NCI-H1417 (cell line): ENCODE data around the gene GRAPL.
"Not testable (repeated sequence)": the region's sequence is repeated elsewhere in the genome, so short reads cannot be mapped to it uniquely, and the experiment has no call there.

ENCODE experiments used
- DNase-seq, 3 experiments: peaks; one replicate each; lab custom pipeline; 2025; lab: John Stamatoyannopoulos, UW

Gene GRAPL

GRCh38 chr17:19127148-19127980 lies at the start of gene GRAPL:
GRAPL (plus strand) TSS chr17:19127589; CDS start chr17:19127620, 31 bp downstream.
- not testable (repeated sequence) for DNase-seq

GRCh38 chr17:19088804-19089685 lies 38.3 kb upstream of the GRAPL start:
- DNase-seq, result not testable (repeated sequence)

DNA sequence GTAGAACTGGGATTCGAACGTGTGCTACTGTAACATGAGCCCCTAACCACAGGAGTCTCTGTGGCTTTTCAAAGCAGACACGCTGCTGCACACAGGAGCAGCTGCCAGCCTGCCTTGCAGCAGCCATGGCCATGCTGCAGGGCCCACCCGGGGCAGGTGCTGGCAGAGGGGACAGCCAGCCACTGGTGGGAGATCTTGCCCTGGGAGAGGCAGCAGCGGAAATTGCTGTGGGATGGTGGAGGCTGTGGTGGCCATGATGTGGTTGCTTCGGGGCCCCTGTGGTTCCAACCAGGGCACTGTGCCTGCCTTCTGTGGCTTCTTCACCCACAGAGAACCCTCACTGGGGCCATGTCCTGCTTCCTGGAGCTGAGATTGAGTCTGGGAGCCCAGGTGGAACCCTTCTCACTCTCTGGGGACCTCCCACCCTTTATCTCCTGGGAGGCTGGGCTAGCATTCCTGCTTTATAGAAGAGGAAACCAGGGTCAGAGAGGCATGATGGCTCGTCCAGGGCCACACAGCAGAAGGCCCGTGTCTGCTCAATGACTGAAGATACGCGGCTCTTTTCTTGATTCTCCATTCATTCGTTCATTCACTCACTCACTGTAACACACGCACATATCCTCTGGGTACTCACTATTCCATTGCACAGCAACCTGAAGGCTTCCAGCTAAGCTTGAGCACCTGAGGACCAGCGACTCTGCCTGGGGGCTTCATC lies 37.2 kb upstream of the GRAPL start:
- not testable (repeated sequence) for DNase-seq

DNA sequence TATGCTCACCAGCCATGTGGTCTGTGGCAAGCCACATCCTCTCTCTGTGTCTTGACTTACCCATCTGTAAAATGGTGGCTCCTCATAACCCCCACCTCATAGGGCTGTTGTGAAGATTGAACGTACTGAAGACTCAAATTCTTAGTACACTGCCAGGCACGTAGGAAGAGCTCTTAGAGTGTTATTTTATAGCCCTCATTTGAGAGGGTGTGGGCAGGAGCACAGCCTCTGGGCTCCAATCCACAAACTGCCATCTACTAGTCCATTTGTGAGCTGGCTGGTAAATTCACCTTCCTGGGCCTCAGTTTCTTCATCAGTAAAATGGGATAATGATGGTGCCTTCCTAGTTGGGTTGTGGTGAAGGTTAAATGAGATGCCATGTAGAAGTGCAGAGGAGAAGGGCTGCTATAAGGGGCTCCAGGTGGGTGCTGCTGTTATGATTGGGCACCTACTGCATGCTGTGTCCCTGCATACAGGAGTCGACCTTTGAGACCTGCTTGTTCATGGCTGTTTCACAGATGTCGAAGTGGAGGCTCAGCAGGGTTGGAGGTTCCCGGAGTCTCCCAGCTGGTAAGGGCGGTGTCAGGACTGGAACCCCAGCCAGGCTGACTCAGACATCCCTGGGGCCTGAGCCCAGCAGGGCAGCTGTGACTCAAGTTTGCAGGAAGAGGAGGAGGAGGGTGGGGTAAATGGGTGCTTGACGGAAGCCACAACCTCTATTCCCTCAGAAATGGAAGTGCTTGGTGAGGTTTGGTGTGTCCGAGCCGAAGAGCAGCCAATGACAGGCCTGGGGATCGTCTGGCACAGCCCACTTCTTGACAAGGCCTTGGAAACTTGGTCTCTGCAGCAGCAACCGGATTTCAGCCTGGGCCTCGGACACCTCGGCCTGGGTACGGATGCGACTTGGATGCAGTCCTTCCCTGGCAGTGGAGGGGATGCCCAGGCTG lies 34.4 kb upstream of the GRAPL start:
- DNase-seq, result not testable (repeated sequence)

- not testable (repeated sequence) for DNase-seq
These were observed 33.5 kb upstream of the GRAPL start for GRCh38 chr17:19093684-19094438.

DNA sequence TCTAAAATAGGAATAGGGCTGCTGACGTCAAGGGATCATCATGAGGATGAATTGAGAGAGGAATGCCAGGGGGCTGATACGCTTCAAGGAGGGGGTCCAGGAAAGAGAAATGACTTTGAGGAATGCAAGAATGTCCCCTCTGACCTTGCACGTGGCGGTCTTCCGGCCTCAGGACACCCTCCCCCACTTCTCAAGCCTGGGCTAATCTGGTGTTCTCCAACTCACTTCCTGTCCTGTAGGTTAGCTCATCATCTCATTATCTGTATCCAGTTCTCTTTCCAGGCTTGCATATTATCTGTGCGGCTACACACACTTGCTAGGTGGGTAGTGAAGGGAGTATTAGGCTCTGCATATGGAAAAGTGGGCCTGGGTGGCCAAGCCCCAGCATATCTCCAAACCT lies 18.9 kb upstream of the GRAPL start:
- DNase-seq, result not testable (repeated sequence)

DNA sequence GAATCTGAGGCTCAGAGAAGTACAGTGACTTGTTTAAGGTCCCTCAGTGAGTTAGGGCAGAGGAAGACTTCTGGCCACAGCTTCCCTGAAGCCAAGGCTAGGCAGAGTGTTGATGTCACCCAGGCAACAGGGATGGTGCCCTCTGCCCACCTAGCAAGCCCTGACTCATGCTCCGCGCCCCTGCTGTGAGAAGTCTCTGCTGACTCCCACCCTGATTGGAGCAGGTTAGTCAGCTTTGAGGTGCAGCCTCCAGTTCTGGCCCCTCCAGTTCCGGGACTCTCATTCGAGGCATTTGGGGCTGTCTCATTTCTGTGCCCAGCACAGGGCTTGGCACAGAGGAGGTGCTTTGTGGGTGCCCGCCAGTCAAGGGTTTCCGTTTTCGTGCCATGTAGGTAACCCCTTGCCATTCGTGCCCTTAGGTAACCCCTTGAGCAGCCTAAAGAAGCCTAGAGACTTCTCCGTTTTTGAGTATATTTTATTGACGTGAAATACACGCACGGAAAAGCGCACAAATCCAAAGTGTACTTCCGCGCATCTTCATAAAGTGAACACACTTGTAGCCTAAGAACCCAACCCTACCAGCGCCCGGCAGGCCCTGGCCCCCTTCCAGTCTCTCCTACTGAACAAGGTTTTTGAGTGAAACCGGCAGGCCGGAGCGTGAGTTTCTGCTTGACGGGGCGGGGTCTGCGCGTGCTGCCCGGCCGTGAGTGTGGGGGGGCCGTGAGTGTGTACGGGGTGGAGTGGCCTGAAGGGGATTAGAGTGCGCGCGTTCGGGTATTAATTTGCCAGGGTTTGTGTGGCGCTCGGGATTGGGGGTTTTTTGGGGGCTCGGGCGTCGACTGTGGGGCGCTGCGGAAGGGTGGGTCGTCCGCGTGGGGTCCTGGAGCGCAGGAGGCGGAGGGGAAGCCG lies 16.9 kb upstream of the GRAPL start:
- DNase-seq, result not testable (repeated sequence)

GRCh38 chr17:19111111-19111711 lies 16.2 kb upstream of the GRAPL start:
- not testable (repeated sequence) for DNase-seq

DNA sequence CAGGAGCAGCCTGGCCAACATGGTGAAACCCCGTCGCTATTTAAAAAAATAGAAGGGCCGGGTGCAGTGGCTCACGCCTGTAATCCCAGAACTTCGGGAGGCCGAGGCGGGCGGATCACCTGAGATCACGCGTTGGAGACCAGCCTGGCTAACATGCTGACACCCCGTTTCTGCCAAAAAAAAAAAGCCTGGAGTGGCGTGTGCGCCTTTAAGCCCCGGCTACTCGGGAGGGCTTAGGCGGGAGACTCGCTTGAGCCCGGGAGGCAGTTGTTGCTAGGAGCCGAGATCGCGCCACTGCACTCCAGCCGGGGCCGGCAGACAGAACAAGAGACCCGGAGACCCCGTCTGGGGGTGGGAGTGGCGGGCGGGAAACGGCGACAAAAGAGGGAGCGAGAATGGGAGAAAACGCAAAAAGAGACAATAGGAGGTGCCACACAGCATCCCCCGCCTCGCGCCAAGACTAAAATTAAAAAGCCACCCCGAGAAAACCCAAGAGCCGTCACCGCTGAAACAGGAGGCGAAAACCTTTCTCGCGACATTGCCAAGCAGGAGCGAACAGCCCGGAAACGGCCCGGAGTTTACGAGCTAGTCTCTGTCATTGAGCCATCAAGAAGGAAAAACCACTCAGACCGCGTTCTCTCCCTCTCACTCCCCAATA lies 15.5 kb upstream of the GRAPL start:
- DNase-seq, result not testable (repeated sequence)

DNA sequence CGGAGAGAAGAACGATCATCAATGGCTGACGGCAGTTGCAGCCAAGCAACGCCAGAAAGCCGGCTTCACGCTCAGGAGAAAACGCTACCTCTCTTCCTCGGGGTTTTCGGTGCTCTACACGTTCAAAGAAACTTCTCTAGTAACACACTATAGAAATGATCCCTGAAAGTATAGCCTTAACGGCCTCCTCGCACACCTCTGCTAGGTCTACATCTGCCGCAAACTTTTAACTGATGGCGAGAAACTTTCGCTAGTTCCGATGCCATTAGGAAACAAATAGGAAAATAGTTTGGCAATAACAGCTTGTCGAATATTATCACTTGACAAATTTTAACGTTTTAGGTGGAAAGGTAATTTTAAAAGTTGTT lies 14.9 kb upstream of the GRAPL start:
- DNase-seq, result not testable (repeated sequence)

DNA sequence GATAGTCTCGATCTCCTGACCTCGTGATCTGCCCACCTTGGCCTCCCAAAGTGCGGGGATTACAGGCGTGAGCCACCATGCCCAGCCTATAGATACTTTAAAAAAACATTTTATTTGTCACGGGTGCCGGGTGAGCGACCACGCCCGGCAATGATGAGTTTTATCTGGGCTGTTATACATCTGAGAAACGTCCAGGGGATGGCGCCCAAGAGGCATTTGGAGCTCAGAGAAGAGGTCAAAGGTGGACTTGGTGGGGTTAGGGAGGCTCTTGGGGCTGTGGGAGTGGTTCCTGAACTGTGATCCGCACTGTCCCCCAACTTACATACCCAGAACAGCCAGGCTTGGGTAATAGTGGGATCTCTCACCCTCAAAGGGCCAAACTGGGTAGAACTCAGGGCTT lies 8.7 kb upstream of the GRAPL start:
- DNase-seq, result not testable (repeated sequence)

DNA sequence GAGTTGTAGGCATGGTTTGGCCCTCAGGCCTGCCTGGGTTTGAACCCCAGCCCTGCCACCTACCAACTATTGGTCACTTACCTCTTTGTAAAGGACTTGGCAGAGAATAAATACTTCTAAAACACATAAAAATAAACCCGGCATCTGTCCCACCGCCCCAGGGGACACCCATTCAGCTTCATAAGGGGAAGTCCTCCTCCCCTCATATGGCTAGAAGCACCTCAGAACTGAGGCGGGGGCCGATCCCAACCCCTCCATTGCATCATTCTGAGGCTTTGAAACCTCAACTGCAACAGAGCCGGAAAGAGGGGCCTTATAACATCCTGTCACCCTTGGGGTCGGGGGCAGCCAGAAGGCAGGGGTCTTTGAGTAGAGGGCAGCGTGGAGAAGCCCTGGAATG lies 2.1 kb upstream of the GRAPL start:
- DNase-seq, result not testable (repeated sequence)

- DNase-seq, result not testable (repeated sequence)
These were observed 2.1 kb downstream of the GRAPL start for GRCh38 chr17:19129500-19129899.

DNA sequence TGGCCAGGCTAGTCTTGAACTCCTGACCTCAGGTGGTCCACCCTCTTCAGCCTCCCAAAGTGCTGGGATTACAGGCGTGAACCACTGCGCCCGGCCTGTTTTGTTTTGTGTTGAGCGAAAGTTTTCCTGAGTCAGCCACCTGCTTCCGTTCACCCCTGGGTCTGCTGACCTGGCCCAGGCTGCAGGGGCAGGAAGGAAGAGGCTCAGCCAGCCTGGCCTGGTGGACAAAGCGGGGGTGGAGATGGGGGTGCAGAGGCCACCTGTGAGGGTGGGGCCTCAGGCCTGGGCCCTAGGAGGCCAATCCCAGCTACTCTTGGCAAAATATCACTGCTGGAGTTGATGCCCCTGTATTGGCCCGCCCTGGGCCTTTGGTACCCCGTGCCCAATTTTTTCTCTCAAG lies 3.7 kb downstream of the GRAPL start:
- DNase-seq, result not testable (repeated sequence)

GRCh38 chr17:19131772-19132171 lies 4.4 kb downstream of the GRAPL start:
- not testable (repeated sequence) for DNase-seq

GRCh38 chr17:19133793-19134192 lies 6.4 kb downstream of the GRAPL start:
- DNase-seq, result not testable (repeated sequence)

DNA sequence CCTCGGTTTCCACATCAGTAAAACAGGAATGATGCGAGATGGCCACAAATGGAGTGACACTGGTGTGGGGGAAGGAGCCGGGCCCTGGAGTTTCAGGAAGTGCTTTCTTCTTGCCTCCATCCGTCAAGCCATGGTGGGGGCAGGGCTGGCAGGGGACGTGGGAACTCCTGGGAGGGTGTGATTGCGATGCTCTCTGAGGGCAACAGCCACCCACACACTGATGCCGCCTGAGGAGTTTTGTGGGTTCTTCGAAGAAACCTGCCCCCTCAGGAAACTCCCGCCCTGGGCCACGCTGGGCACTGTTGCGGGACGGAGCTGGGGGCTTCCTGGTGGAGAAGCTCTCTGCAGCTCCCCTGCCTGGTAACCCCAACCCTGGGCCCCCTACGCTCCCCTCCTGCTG lies 8.0 kb downstream of the GRAPL start:
- not testable (repeated sequence) for DNase-seq

GRCh38 chr17:19136138-19136537 lies 8.7 kb downstream of the GRAPL start:
- not testable (repeated sequence) for DNase-seq
